Measurements from ENCODE around the gene TOPAZ1.

The TOPAZ1 gene

DNA sequence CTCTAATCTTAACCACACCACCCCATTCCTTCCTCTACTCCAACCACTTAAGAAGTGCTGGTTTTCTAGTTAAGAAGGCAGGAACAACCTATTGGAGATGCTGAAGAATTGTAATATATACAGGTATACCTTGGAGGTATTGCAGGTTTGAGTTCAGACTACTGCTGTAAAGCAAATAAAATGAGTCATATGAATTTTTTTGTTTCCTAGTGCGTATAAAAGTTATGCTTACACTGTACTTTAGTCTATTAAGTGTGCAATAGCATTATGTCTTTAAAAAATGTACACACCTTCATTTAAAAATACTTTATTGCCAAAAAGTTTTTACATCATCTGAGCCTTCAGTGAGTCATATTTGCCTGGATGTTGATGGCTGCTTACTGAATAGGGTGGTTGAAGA is 22.5 kb downstream of the TOPAZ1 start:
- TF ChIP-seq, protein P1, sequence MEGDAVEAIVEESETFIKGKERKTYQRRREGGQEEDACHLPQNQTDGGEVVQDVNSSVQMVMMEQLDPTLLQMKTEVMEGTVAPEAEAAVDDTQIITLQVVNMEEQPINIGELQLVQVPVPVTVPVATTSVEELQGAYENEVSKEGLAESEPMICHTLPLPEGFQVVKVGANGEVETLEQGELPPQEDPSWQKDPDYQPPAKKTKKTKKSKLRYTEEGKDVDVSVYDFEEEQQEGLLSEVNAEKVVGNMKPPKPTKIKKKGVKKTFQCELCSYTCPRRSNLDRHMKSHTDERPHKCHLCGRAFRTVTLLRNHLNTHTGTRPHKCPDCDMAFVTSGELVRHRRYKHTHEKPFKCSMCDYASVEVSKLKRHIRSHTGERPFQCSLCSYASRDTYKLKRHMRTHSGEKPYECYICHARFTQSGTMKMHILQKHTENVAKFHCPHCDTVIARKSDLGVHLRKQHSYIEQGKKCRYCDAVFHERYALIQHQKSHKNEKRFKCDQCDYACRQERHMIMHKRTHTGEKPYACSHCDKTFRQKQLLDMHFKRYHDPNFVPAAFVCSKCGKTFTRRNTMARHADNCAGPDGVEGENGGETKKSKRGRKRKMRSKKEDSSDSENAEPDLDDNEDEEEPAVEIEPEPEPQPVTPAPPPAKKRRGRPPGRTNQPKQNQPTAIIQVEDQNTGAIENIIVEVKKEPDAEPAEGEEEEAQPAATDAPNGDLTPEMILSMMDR (conservative IDR thresholded peaks at IDR 0.05; ENCODE audit: low read depth) = no peak

DNA sequence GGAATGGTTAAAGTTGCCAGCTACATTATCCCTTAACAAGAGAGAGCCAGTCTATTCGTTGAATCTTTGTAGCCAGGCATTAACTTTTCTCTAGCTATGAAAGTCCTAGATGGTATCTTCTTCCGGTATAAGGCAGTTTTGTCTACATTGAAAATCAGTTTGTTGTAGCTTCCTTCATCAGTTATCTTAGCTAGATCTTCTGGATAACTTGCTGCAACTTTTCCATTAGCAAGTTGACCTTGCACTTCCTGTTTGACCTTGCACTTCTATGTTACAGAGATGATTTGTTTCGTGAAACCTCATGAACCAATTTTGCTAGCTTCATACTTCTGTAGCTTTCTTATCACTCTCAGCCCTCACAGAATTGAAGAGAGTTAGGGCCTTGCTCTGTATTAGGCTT is 24.1 kb downstream of the TOPAZ1 start:
- CTCF ChIA-PET = interaction anchor here (0.7 kb wide), 1 partner anchor 270 kb away, joined by 4 read pairs; no protein-coding TSS in a partner anchor
- DNase-seq (ENCODE audit: low spot score) = no peak
- POLR2A ChIA-PET (ENCODE audit: low non-redundant PET) = no interaction called here
- TF ChIP-seq, protein P1 (conservative IDR thresholded peaks at IDR 0.05; ENCODE audit: low read depth) = no peak
- H3K27ac ChIP-seq = no peak overlapping the region

More for the DNA sequence above, 22.5 kb downstream of the TOPAZ1 start:
- POLR2A ChIA-PET (ENCODE audit: low non-redundant PET) = no interaction called here
- H3K27ac ChIP-seq = no peak overlapping the region
- CTCF ChIA-PET = no interaction called here
- DNase-seq (ENCODE audit: low spot score) = no peak

DNA sequence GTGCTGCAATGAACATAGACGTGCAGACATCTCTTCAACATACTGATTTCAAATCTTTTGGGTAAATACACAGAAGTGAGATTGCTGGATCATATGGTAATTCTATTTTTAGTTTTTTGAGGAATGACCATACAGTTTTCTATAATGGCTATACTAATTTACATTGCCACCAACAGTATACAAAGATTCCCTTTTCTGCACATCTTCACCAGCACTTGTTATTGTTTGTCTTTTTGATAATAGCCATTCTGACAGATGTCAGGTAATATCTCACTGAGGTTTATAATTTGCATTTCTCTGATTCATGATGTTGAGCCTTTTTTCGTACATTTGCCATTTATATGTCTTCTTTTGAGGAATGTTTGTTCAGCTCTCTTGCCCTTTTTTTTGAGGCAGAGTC is 30.5 kb downstream of the TOPAZ1 start:
- H3K27ac ChIP-seq = no peak overlapping the region
- TF ChIP-seq, protein P1 (conservative IDR thresholded peaks at IDR 0.05; ENCODE audit: low read depth) = no peak
- CTCF ChIA-PET = no interaction called here
- POLR2A ChIA-PET (ENCODE audit: low non-redundant PET) = no interaction called here
- no peak for DNase-seq (ENCODE audit: low spot score)

DNA sequence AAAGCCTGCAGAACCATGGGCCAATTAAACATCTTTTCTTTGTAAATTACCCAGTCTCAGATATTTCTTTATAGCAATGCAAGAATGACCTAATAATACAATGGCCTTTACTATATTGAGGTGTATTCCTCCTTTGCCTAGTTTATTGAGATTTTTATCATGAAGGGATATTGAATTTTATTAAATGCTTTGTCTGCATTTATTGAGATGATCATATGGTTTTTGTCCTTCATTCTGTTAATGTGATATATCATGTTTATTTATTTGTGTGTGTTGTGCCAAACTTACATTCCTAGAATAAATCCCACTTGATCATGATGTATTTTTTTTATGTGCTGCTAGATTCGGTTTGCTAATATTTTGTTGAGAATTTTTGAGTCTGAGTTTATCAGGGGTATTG is 36.2 kb downstream of the TOPAZ1 start:
- POLR2A ChIA-PET (ENCODE audit: low non-redundant PET) = no interaction called here
- no peak for DNase-seq (ENCODE audit: low spot score)
- TF ChIP-seq, protein P1 (conservative IDR thresholded peaks at IDR 0.05; ENCODE audit: low read depth) = no peak
- CTCF ChIA-PET = interaction anchor here (0.6 kb wide), 1 partner anchor 280 kb away, joined by 3 read pairs; no protein-coding TSS in a partner anchor
- H3K27ac ChIP-seq = no peak overlapping the region

DNA sequence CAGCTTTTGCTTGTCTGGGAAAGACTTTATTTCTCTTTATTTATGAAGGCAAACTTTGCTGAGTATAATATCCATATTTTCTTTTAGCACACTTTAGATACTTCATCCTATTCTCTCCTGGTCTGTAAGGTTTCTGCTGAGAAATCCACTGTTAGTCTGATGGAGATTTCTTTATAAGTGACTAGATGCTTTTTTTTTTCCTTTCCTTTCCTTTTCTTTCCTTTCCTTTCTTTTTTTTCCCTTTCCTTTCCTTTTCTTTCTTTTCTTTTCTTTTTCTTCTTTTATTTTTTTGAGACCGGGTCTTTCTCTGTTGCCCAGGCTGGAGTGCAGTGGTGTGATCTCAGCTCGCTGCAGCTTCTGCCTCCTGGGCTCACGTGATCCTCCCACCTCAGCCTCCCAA is 38.4 kb downstream of the TOPAZ1 start:
- ChIA-PET CTCF (no interaction called here), POLR2A (ENCODE audit: low non-redundant PET) (no interaction called here)
- DNase-seq (ENCODE audit: low spot score) = no peak
- TF ChIP-seq, protein P1 (conservative IDR thresholded peaks at IDR 0.05; ENCODE audit: low read depth) = no peak
- H3K27ac ChIP-seq = no peak overlapping the region

DNA sequence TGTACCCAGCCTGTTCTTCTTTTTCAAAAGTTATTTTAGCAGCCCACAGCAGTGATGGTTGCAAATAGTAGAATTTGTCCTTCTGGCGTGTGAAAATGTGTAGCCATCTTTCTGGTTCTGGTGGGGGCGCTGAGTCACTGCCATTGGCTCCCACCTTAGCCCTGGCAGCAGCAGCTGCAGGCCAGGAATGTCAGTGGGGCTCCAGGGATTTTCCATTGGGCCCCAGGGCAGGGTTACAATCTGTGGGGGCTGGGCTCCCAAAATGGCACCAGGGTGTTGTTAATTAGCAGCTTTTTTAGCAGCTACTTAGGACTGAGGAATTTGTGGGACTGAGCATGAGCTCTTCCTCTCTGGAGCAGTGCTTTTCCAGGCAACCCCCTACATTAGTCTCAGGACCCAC is 38.9 kb downstream of the TOPAZ1 start:
- POLR2A ChIA-PET (ENCODE audit: low non-redundant PET) = no interaction called here
- DNase-seq (ENCODE audit: low spot score) = no peak
- TF ChIP-seq, protein P1 (conservative IDR thresholded peaks at IDR 0.05; ENCODE audit: low read depth) = no peak
- CTCF ChIA-PET = no interaction called here
- H3K27ac ChIP-seq = no peak overlapping the region

DNA sequence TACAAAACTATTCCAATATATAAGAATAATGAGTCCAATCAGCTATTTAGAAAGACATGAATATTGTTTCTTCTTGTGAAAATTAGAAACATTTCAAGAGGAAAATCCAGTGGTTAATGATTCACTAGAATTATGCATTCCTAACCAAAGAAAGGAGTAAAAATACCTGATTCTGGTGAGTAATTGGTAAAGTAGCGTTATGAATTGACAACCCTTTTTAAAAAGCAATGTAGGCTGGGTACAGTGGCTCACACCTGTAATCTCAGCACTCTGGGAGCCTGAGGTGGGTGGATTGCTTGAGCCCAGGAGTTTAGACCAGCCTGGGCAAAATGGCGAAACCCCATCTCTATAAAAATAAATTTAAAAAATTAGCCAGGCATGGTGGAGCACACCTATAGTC is 43.3 kb downstream of the TOPAZ1 start:
- ChIA-PET CTCF (no interaction called here), POLR2A (ENCODE audit: low non-redundant PET) (no interaction called here)
- no peak for DNase-seq (ENCODE audit: low spot score)
- TF ChIP-seq, protein P1 (conservative IDR thresholded peaks at IDR 0.05; ENCODE audit: low read depth) = no peak
- H3K27ac ChIP-seq = no peak overlapping the region

Data from RWPE1 (cell line).